Prostate gland (tissue), 2 donors: ENCODE results near the gene POLR3G.

Experiments
- POLR2A ChIP-seq: fragments of 450-650 bp; IDR thresholded peaks from one replicate; pipeline ENCODE4 v1.6.1; 2016; ENCODE audit warnings: antibody characterized with exemption, mild to moderate bottlenecking
- POLR2AphosphoS5 ChIP-seq: sonication (generic); formaldehyde crosslinking; IDR thresholded peaks from one replicate; pipeline ENCODE4 v1.6.1; 2017; ENCODE audit warnings: antibody characterized with exemption
- TF ChIP-seq, protein P1 (sequence below), 4 experiments: fragments of 200-600 bp in 2 of 4; fragments of 450-650 bp in 2 of 4; sonication (generic) in 2 of 4; IDR thresholded peaks; 1 replicate in 3 of 4; 2 replicates in 1 of 4; pipeline ENCODE4 v1.5.1; 2016 to 2019; ENCODE audit warnings: antibody characterized with exemption in 4 of 4, mild to moderate bottlenecking in 2 of 4, moderate library complexity in 2 of 4

GRCh38 chr5:90472783-90473395, 1.8 kb upstream of the POLR3G start:
- TF ChIP-seq, protein P1, sequence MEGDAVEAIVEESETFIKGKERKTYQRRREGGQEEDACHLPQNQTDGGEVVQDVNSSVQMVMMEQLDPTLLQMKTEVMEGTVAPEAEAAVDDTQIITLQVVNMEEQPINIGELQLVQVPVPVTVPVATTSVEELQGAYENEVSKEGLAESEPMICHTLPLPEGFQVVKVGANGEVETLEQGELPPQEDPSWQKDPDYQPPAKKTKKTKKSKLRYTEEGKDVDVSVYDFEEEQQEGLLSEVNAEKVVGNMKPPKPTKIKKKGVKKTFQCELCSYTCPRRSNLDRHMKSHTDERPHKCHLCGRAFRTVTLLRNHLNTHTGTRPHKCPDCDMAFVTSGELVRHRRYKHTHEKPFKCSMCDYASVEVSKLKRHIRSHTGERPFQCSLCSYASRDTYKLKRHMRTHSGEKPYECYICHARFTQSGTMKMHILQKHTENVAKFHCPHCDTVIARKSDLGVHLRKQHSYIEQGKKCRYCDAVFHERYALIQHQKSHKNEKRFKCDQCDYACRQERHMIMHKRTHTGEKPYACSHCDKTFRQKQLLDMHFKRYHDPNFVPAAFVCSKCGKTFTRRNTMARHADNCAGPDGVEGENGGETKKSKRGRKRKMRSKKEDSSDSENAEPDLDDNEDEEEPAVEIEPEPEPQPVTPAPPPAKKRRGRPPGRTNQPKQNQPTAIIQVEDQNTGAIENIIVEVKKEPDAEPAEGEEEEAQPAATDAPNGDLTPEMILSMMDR (IDR thresholded peaks at IDR 0.05), result no peak
- TF ChIP-seq POLR2AphosphoS5 (no peak), POLR2A (no peak)
